GM12878 (cell line): ENCODE measurements around the gene HOXD12. TPM values are rescaled to one million over a fixed set of nuclear protein-coding genes. Genes with fewer than 3 reads are reported as not detected.

Experiments used
- ATAC-seq: fragments of 200-7000 bp; cut with Tn5 transposase; 3 replicates; pipeline ENCODE4 v1.9.1; 2020; ENCODE audit warnings: mild to moderate bottlenecking, moderate library complexity
- BruUV-seq: library from RNA; stranded (reverse); fragments of 400-500 nt; replicated peaks from 2 replicates; lab custom pipeline; 2021; lab: Mats Ljungman, UMichigan
- CTCF ChIA-PET: fragments of 300-600 bp; sonication (Branson Sonifier 250); formaldehyde crosslinking; extraction: SDS; loops from one replicate; lab custom pipeline; 2021; ENCODE audit warnings: inconsistent platforms; lab: Yijun Ruan, JAX
- POLR2A ChIA-PET: fragments of 350-600 bp; formaldehyde crosslinking; extraction: SDS; loops from one replicate; lab custom pipeline; 2021; ENCODE audit warnings: inconsistent platforms; lab: Charles Lee
- RAD21 ChIA-PET: fragments of 300-600 bp; sonication (Branson Sonifier 250); formaldehyde crosslinking; loops from one replicate; lab custom pipeline; 2023; ENCODE audit warnings: antibody characterized with exemption; ENCODE audit not compliant: unreplicated experiment; lab: Charles Lee
- SMC1A ChIA-PET: fragments of 300-600 bp; sonication (Branson Sonifier 250); formaldehyde crosslinking; loops from one replicate; lab custom pipeline; 2023; ENCODE audit not compliant: unreplicated experiment, uncharacterized antibody; lab: Charles Lee
- DNase-seq: peaks from one replicate; pipeline ENCODE4 v3.0.0-alpha.2; 2011; ENCODE audit warnings: low read depth, low spot score
- FAIRE-seq: peaks from 3 replicates; lab custom pipeline; 2011; peaks lifted over from hg19 to GRCh38; lab: Jason Lieb, UNC
- H2AFZ ChIP-seq: 2 replicates; pipeline ENCODE4 v1.6.0; 2011; ENCODE audit warnings: low read depth, low read length, control low read depth; ENCODE audit not compliant: control insufficient read depth
- H3K27ac ChIP-seq: 2 replicates; pipeline ENCODE4 v1.5.1; 2011; ENCODE audit warnings: control low read depth; ENCODE audit not compliant: control insufficient read depth, insufficient read depth
- H3K27me3 ChIP-seq, 2 experiments: replicated peaks in 1 of 2; 2 replicates each; pipeline versions ENCODE4 v1.6.0 to v1.6.1; 2011; ENCODE audit warnings: low read length in 1 of 2; ENCODE audit not compliant: control insufficient read depth in 2 of 2, insufficient read depth in 2 of 2
- H3K36me3 ChIP-seq, 2 experiments: 2 replicates each; pipeline ENCODE4 v1.5.1; 2011; ENCODE audit warnings: low read length in 1 of 2; ENCODE audit not compliant: control insufficient read depth in 2 of 2, insufficient read depth in 2 of 2
- H3K4me1 ChIP-seq: 2 replicates; pipeline ENCODE4 v1.6.1; 2011; ENCODE audit warnings: mild to moderate bottlenecking, low read length, moderate library complexity, mixed read lengths; ENCODE audit not compliant: control insufficient read depth, insufficient read depth
- H3K4me2 ChIP-seq: 2 replicates; pipeline ENCODE4 v1.6.0; 2011; ENCODE audit warnings: control low read depth; ENCODE audit not compliant: control insufficient read depth, insufficient read depth
- H3K4me3 ChIP-seq: fragments of 200-600 bp; sonication (generic); 2 replicates; pipeline ENCODE4 v1.5.1; 2016
- H3K79me2 ChIP-seq: 2 replicates; pipeline ENCODE4 v1.6.0; 2011; ENCODE audit warnings: low read length; ENCODE audit not compliant: control insufficient read depth, insufficient read depth
- H3K9ac ChIP-seq: 2 replicates; pipeline ENCODE4 v1.8.0; 2011; ENCODE audit warnings: low read length, control low read depth, mixed read lengths; ENCODE audit not compliant: control insufficient read depth, insufficient read depth
- H3K9me3 ChIP-seq: replicated peaks from 3 replicates; pipeline ENCODE4 v1.5.1; 2011; ENCODE audit warnings: mild to moderate bottlenecking, low read length; ENCODE audit not compliant: control insufficient read depth, insufficient read depth
- H4K20me1 ChIP-seq: 2 replicates; pipeline ENCODE4 v1.6.0; 2011; ENCODE audit not compliant: control insufficient read depth, insufficient read depth
- CHD2 ChIP-seq: IDR thresholded peaks from 2 replicates; pipeline ENCODE4 v1.6.1; 2011; ENCODE audit warnings: low read depth, low read length, improper control_type of control experiment, borderline replicate concordance
- FOS ChIP-seq: IDR thresholded peaks from 3 replicates; pipeline ENCODE4 v1.6.1; 2011; ENCODE audit warnings: borderline replicate concordance; ENCODE audit not compliant: insufficient read length; ENCODE audit errors: extremely low read depth
- NFIC ChIP-seq: IDR thresholded peaks from 2 replicates; pipeline ENCODE4 v1.6.1; 2012; ENCODE audit warnings: low read depth, mild to moderate bottlenecking, inconsistent platforms, low read length, moderate library complexity
- RUNX3 ChIP-seq: IDR thresholded peaks from 2 replicates; pipeline ENCODE4 v1.6.1; 2012; ENCODE audit warnings: low read length, inconsistent platforms
- SIX5 ChIP-seq: IDR thresholded peaks from 2 replicates; pipeline ENCODE4 v1.6.1; 2011; ENCODE audit warnings: mild to moderate bottlenecking, low read depth, low read length, moderate library complexity; ENCODE audit not compliant: severe bottlenecking
- SREBF2 ChIP-seq: IDR thresholded peaks from 2 replicates; pipeline ENCODE4 v1.6.1; 2012; ENCODE audit warnings: mild to moderate bottlenecking, low read length
- ZNF274 ChIP-seq: IDR thresholded peaks from one replicate; pipeline ENCODE4 v1.8.0; 2011; ENCODE audit not compliant: insufficient read length, insufficient read depth
- WGBS: methylation state at CpG from one replicate; pipeline ENCODE4 v1.1.6; 2016; ENCODE audit warnings: low lambda C conversion rate; ENCODE audit not compliant: insufficient replicate concordance, insufficient coverage; ENCODE audit errors: missing lambda C conversion rate; 5-methylcytosine and 5-hydroxymethylcytosine counted together
- in situ Hi-C: fragments of 300-500 bp; cut with MboI; formaldehyde crosslinking; loops from 9 replicates; pipeline ENCODE4 v1.14.3; 2018; ENCODE audit warnings: mixed read lengths
- intact Hi-C: fragments of 100-400 bp; cut with micrococcal nuclease; formaldehyde crosslinking; loops from one replicate; pipeline ENCODE4 v1.14.2; 2022; ENCODE audit not compliant: unreplicated experiment
- polyA plus RNA-seq, 11 experiments: library from polyadenylated mRNA; depleted of rRNA in 4 of 11; unstranded in 6 of 11; stranded (reverse) in 5 of 11; fragments of >200 nt; fragmentation: Nextera tagmentation in 4 of 11; fragmentation: Illumina TruSeq in 1 of 11; extraction: Ambion mirVana in 4 of 11; extraction: Trizol in 1 of 11; gene quantifications; 1 replicate in 1 of 11; 2 replicates in 10 of 11; pipeline versions ENCODE4 v1.2.1 to v1.2.3, GENCODE V29; 2011 to 2016; ENCODE audit warnings: inconsistent platforms in 2 of 11, missing spikeins in 2 of 11, low read depth in 1 of 11
- total RNA-seq, 4 experiments: library from RNA; depleted of rRNA in 3 of 4; stranded (reverse); fragments of >200 nt in 3 of 4; fragmentation: Illumina TruSeq in 1 of 4; extraction: Trizol in 1 of 4; gene quantifications; 2 replicates each; pipeline versions ENCODE4 v1.2.1 to v1.2.3, GENCODE V29; 2013 to 2021
- TF ChIP-seq, protein P1 (sequence below): fragments of 450-650 bp; IDR thresholded peaks from 2 replicates; pipeline ENCODE4 v1.6.1; 2016; ENCODE audit warnings: mild to moderate bottlenecking
- TF ChIP-seq, protein P2 (sequence below): IDR thresholded peaks from 2 replicates; pipeline ENCODE4 v1.6.1; 2011; ENCODE audit warnings: low read depth, low read length, improper control_type of control experiment, borderline replicate concordance
- TF ChIP-seq, protein P3 (sequence below): IDR thresholded peaks from 2 replicates; pipeline ENCODE4 v1.6.1; 2012; ENCODE audit warnings: improper control_type of control experiment, low read depth, low read length; ENCODE audit not compliant: insufficient replicate concordance
- TF ChIP-seq, protein P4 (sequence below): fragments of 450-650 bp; IDR thresholded peaks from 2 replicates; pipeline ENCODE4 v1.6.1; 2017; ENCODE audit warnings: mild to moderate bottlenecking

HOXD12 gene
- total and polyA plus RNA-seq, 10 of the 15 experiments (the other 5 are each of a cell fraction or from before 2014, with no cell fraction given) = not detected

DNA sequence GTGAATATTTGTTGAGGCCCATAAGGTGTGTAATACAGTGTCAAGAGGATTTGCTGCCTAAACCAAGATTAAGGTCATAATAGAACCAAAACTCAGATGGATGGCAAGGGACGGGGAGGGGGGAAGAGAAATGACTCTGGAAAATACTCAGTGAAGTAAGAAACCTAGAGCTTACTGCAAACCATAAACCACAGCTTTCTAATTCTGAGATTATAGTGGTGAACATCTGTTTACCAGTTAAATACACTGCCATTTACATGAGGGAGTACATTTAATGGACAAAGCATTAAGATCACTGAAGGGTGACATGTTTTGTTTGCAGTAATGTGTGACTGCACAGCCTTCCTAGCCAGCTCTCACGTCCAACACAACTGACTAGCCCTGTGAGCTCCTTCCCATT lies 35.6 kb upstream of the HOXD12 start:
- in situ Hi-C loops = no loop called here
- no peaks in the 10 kb centered on the region for H4K20me1 ChIP-seq
- SMC1A ChIA-PET = interaction anchor here (0.6 kb wide), 1 partner anchor 32 kb away, joined by 3 read pairs; no protein-coding TSS in a partner anchor
- ATAC-seq (no peak; the same call in 2 of the 3 replicates), DNase-seq (no peak), FAIRE-seq (peak; percentile 89)
- peaks cover 14 to 21% of the 10 kb centered on the region in 2 experiments for H3K27me3 ChIP-seq
- no peak overlapping the region for H3K4me3 ChIP-seq
- H3K79me2 ChIP-seq = no peaks in the 10 kb centered on the region
- TF ChIP-seq SREBF2 = no peak
- TF ChIP-seq, protein P1, sequence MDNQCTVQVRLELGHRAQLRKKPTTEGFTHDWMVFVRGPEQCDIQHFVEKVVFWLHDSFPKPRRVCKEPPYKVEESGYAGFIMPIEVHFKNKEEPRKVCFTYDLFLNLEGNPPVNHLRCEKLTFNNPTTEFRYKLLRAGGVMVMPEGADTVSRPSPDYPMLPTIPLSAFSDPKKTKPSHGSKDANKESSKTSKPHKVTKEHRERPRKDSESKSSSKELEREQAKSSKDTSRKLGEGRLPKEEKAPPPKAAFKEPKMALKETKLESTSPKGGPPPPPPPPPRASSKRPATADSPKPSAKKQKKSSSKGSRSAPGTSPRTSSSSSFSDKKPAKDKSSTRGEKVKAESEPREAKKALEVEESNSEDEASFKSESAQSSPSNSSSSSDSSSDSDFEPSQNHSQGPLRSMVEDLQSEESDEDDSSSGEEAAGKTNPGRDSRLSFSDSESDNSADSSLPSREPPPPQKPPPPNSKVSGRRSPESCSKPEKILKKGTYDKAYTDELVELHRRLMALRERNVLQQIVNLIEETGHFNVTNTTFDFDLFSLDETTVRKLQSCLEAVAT = no peak
- TF ChIP-seq ZNF274 = no peak
- TF ChIP-seq, protein P2, sequence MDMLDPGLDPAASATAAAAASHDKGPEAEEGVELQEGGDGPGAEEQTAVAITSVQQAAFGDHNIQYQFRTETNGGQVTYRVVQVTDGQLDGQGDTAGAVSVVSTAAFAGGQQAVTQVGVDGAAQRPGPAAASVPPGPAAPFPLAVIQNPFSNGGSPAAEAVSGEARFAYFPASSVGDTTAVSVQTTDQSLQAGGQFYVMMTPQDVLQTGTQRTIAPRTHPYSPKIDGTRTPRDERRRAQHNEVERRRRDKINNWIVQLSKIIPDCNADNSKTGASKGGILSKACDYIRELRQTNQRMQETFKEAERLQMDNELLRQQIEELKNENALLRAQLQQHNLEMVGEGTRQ = no peak
- 0 out of 2 replicates have a peak, but pooled peaks have one; percentile 21 for TF ChIP-seq NFIC
- TF ChIP-seq RUNX3 = peak; percentile 71
- TF ChIP-seq, protein P3, sequence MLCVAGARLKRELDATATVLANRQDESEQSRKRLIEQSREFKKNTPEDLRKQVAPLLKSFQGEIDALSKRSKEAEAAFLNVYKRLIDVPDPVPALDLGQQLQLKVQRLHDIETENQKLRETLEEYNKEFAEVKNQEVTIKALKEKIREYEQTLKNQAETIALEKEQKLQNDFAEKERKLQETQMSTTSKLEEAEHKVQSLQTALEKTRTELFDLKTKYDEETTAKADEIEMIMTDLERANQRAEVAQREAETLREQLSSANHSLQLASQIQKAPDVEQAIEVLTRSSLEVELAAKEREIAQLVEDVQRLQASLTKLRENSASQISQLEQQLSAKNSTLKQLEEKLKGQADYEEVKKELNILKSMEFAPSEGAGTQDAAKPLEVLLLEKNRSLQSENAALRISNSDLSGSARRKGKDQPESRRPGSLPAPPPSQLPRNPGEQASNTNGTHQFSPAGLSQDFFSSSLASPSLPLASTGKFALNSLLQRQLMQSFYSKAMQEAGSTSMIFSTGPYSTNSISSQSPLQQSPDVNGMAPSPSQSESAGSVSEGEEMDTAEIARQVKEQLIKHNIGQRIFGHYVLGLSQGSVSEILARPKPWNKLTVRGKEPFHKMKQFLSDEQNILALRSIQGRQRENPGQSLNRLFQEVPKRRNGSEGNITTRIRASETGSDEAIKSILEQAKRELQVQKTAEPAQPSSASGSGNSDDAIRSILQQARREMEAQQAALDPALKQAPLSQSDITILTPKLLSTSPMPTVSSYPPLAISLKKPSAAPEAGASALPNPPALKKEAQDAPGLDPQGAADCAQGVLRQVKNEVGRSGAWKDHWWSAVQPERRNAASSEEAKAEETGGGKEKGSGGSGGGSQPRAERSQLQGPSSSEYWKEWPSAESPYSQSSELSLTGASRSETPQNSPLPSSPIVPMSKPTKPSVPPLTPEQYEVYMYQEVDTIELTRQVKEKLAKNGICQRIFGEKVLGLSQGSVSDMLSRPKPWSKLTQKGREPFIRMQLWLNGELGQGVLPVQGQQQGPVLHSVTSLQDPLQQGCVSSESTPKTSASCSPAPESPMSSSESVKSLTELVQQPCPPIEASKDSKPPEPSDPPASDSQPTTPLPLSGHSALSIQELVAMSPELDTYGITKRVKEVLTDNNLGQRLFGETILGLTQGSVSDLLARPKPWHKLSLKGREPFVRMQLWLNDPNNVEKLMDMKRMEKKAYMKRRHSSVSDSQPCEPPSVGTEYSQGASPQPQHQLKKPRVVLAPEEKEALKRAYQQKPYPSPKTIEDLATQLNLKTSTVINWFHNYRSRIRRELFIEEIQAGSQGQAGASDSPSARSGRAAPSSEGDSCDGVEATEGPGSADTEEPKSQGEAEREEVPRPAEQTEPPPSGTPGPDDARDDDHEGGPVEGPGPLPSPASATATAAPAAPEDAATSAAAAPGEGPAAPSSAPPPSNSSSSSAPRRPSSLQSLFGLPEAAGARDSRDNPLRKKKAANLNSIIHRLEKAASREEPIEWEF = no peak
- no peak for TF ChIP-seq FOS
- no peak for TF ChIP-seq CHD2
- TF ChIP-seq, protein P4, sequence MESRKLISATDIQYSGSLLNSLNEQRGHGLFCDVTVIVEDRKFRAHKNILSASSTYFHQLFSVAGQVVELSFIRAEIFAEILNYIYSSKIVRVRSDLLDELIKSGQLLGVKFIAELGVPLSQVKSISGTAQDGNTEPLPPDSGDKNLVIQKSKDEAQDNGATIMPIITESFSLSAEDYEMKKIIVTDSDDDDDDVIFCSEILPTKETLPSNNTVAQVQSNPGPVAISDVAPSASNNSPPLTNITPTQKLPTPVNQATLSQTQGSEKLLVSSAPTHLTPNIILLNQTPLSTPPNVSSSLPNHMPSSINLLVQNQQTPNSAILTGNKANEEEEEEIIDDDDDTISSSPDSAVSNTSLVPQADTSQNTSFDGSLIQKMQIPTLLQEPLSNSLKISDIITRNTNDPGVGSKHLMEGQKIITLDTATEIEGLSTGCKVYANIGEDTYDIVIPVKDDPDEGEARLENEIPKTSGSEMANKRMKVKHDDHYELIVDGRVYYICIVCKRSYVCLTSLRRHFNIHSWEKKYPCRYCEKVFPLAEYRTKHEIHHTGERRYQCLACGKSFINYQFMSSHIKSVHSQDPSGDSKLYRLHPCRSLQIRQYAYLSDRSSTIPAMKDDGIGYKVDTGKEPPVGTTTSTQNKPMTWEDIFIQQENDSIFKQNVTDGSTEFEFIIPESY = no peak
- no peak for TF ChIP-seq SIX5
- H3K27ac ChIP-seq = no peak overlapping the region
- H3K4me1 ChIP-seq = no peaks in the 10 kb centered on the region
- WGBS = 0% methylated on average over 2 of the region's 2 CpGs
- no peak overlapping the region for H3K9ac ChIP-seq
- POLR2A ChIA-PET = no interaction called here
- RAD21 ChIA-PET = no interaction called here
- no peak overlapping the region for H3K4me2 ChIP-seq
- H3K36me3 ChIP-seq = no peaks in the 10 kb centered on the region
- no peak overlapping the region for H2AFZ ChIP-seq
- CTCF ChIA-PET = interaction anchor here (0.5 kb wide), 1 partner anchor 459 kb away, joined by 3 read pairs; no protein-coding TSS in a partner anchor
- no peaks in the 10 kb centered on the region; the same call in 2 of the 3 replicates for H3K9me3 ChIP-seq
- BruUV-seq = no TSS peak
- intact Hi-C loops = no loop called here
